NCI-H1092 (cell line): ENCODE data around the gene SLIRP.
"Not testable (repeated sequence)": the region's sequence is repeated elsewhere in the genome, so short reads cannot be mapped to it uniquely, and the experiment has no call there.

Source experiments
- DNase-seq: peaks from one replicate; lab custom pipeline; 2025; lab: John Stamatoyannopoulos, UW

SLIRP gene

GRCh38 chr14:77707724-77708408 is at the start of gene SLIRP, which contains the start of gene ALKBH1:
Gene SLIRP (plus strand): TSS chr14:77708103. CDS start chr14:77708112, 9 bp downstream.
Gene ALKBH1 (minus strand): TSS chr14:77708023. CDS start chr14:77708004, 19 bp downstream.
- DNase-seq: peak; percentile 84

- DNase-seq: no peak
These were observed 48.1 kb upstream of the SLIRP start for GRCh38 chr14:77659831-77660230.

- peak; percentile 82 for DNase-seq
These were observed 47.1 kb upstream of the SLIRP start for GRCh38 chr14:77660754-77661153.

GRCh38 chr14:77661562-77661961 is 46.3 kb upstream of the SLIRP start:
- not testable (repeated sequence) for DNase-seq

- DNase-seq: no peak
These were observed 44.6 kb upstream of the SLIRP start for GRCh38 chr14:77663293-77663692.

- no peak for DNase-seq
These were observed 40.6 kb upstream of the SLIRP start for GRCh38 chr14:77667331-77667730.

GRCh38 chr14:77673193-77673592 is 34.7 kb upstream of the SLIRP start:
- no peak for DNase-seq

GRCh38 chr14:77674931-77675330 is 33.0 kb upstream of the SLIRP start:
- no peak for DNase-seq

- no peak for DNase-seq
These were observed 26.4 kb upstream of the SLIRP start for GRCh38 chr14:77681196-77682157.

GRCh38 chr14:77682158-77682553 is 25.7 kb upstream of the SLIRP start:
- no peak for DNase-seq

- DNase-seq: no peak
These were observed 16.6 kb upstream of the SLIRP start for GRCh38 chr14:77691259-77691658.

- DNase-seq: no peak
These were observed 564 bp upstream of the SLIRP start for GRCh38 chr14:77707355-77707723.

GRCh38 chr14:77708749-77709148 is 846 bp downstream of the SLIRP start:
- no peak for DNase-seq

- no peak for DNase-seq
These were observed 1.5 kb downstream of the SLIRP start for GRCh38 chr14:77709412-77709811.

- DNase-seq: no peak
These were observed 2.5 kb downstream of the SLIRP start for GRCh38 chr14:77710364-77710763.

- no peak for DNase-seq
These were observed 7.0 kb downstream of the SLIRP start for GRCh38 chr14:77714926-77715325.

GRCh38 chr14:77717608-77718305 is 9.9 kb downstream of the SLIRP start:
- DNase-seq: no peak

GRCh38 chr14:77721437-77721836 is 13.5 kb downstream of the SLIRP start:
- no peak for DNase-seq

GRCh38 chr14:77722301-77722700 is 14.4 kb downstream of the SLIRP start:
- no peak for DNase-seq

GRCh38 chr14:77730976-77731497 is 23.1 kb downstream of the SLIRP start:
- DNase-seq: no peak

- no peak for DNase-seq
These were observed 30.8 kb downstream of the SLIRP start for GRCh38 chr14:77738559-77739250.

- DNase-seq: no peak
These were observed 33.5 kb downstream of the SLIRP start for GRCh38 chr14:77741438-77741837.
